HL-60 (cell line): ENCODE measurements around the gene TMEM156.

Source experiments
- DNase-seq, 2 experiments: peaks; one replicate each; pipeline ENCODE4 v3.0.0-alpha.2; 2010 to 2020; ENCODE audit warnings: low read depth in 1 of 2, low spot score in 1 of 2
- H3K27ac ChIP-seq: fragments of 250-450 bp; sonication (Bioruptor Pico); replicated peaks from 2 replicates; pipeline ENCODE4 v1.5.1; 2020; ENCODE audit warnings: mild to moderate bottlenecking, moderate library complexity
- H3K27me3 ChIP-seq: fragments of 250-450 bp; sonication (Bioruptor Pico); 2 replicates; pipeline ENCODE4 v1.5.1; 2021; ENCODE audit warnings: mild to moderate bottlenecking, moderate library complexity; ENCODE audit not compliant: insufficient read depth, poor library complexity, severe bottlenecking
- H3K4me3 ChIP-seq: replicated peaks from 2 replicates; pipeline ENCODE4 v1.5.1; 2011; ENCODE audit warnings: mild to moderate bottlenecking, control low read depth, low read length; ENCODE audit not compliant: insufficient read depth
- CTCF ChIP-seq: IDR thresholded peaks from one replicate; pipeline ENCODE4 v1.5.1; 2011; ENCODE audit warnings: low read length, control low read depth, inconsistent platforms; ENCODE audit not compliant: insufficient read depth
- GABPA ChIP-seq: IDR thresholded peaks from 2 replicates; pipeline ENCODE4 v1.6.1; 2012; ENCODE audit warnings: low read depth
- POLR2AphosphoS5 ChIP-seq: IDR thresholded peaks from 2 replicates; pipeline ENCODE4 v1.6.1; 2012; ENCODE audit warnings: low read depth
- REST ChIP-seq: IDR thresholded peaks from 2 replicates; pipeline ENCODE4 v1.6.1; 2012; ENCODE audit warnings: low read depth; ENCODE audit not compliant: insufficient replicate concordance
- SPI1 ChIP-seq: IDR thresholded peaks from 2 replicates; pipeline ENCODE4 v1.6.1; 2012; ENCODE audit warnings: low read depth, mild to moderate bottlenecking, borderline replicate concordance

Gene TMEM156

DNA sequence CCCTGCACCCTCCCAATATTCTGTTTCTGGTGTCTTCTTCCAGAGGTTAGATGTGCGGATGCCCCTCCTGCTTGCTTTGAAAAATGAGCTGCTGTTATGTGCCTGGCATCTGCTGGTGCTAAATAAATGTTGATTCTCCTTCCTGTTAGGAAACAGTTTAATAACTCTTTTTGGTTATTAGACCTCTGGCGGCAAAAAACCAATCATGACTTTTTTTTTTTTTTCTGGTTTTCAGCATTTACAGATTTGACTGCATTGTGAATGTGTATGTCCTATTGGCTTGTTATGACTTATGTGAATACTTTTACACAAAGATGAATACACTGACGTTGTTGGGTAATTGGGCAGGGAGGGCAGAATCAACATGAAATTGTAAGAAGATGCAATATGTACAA is 13.6 kb upstream of the TMEM156 start:
- H3K4me3 ChIP-seq, result peak overlapping the region; percentile 72
- H3K27me3 ChIP-seq, result no peaks in the 10 kb centered on the region
- TF ChIP-seq POLR2AphosphoS5, result no peak
- TF ChIP-seq REST, result no peak
- TF ChIP-seq SPI1, result no peak
- no peak for TF ChIP-seq CTCF
- no peak for TF ChIP-seq GABPA
- H3K27ac ChIP-seq, result peak overlapping the region; percentile 31
- DNase-seq, result peak in 1 of 2 experiments; percentile 9

- peak in 1 of 2 experiments; percentile 28 for DNase-seq
- Histone ChIP-seq H3K27me3 (no peaks in the 10 kb centered on the region), H3K27ac (peak overlapping the region; percentile 31), H3K4me3 (peak overlapping the region; percentile 72)
- TF ChIP-seq POLR2AphosphoS5 (no peak), GABPA (no peak), CTCF (no peak), REST (no peak), SPI1 (no peak)
Measured at GRCh38 chr4:39044956-39045826, 13.0 kb upstream of the TMEM156 start.

DNA sequence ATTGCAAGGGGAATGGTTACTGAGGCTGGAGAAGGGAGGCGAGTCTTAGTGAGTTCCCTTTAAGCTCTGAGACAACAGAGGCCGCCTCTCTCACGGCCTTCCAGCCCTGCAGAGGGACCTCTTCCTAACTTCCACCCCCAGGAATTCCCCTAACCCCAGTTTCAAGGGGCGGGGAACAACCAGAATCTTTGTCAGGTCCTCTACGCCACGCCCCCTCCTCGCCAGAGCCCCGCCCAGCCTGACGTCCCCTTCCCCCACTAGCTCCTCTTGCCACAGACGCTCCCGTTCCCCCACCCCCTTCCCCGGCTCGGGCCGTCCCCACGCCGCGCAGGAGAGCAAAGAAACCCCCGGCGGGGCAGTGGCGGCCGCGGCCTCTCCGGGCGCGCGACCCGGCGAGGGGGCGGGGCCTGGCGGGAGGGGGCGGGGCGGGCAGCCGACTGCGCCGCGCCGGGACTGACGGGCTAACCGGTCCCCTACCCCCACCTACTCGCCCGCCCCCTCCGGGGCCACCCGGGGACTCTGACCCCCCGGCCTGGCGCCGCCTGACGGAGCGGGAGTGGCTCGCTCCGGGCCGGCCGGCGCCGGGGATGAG is 12.3 kb upstream of the TMEM156 start:
- peak; percentile 68 to 89 for DNase-seq
- Histone ChIP-seq H3K27ac (peak overlapping the region; percentile 27), H3K4me3 (peak overlapping the region; percentile 72), H3K27me3 (no peaks in the 10 kb centered on the region)
- TF ChIP-seq CTCF, result no peak
- no peak for TF ChIP-seq POLR2AphosphoS5
- TF ChIP-seq SPI1, result no peak
- no peak for TF ChIP-seq GABPA
- TF ChIP-seq REST, result no peak
